KOPT-K1 (cell line): ENCODE data around the gene TDRKH.

ENCODE experiments used
- H3K27ac ChIP-seq: fragments of 200-600 bp; sonication (generic); 2 replicates; pipeline ENCODE4 v1.5.1; 2016; ENCODE audit warnings: antibody characterized with exemption, mild to moderate bottlenecking, low read depth, low read length; ENCODE audit not compliant: poor library complexity, severe bottlenecking
- H3K36me3 ChIP-seq: fragments of 200-600 bp; sonication (generic); 2 replicates; pipeline ENCODE4 v1.5.1; 2017; ENCODE audit warnings: antibody characterized with exemption, mild to moderate bottlenecking, low read length, moderate library complexity; ENCODE audit not compliant: insufficient read depth
- H3K9me3 ChIP-seq: fragments of 200-600 bp; sonication (generic); 2 replicates; pipeline ENCODE4 v1.5.1; 2017; ENCODE audit warnings: antibody characterized with exemption, low read length, mild to moderate bottlenecking; ENCODE audit not compliant: insufficient read depth, poor library complexity, severe bottlenecking

TDRKH gene

GRCh38 chr1:151729157-151729965 is 60.9 kb downstream of the TDRKH start:
- no peak overlapping the region for H3K27ac ChIP-seq
- no peaks in the 10 kb centered on the region for H3K9me3 ChIP-seq
- no peaks in the 10 kb centered on the region for H3K36me3 ChIP-seq

GRCh38 chr1:151728151-151729054 is 61.9 kb downstream of the TDRKH start:
- no peaks in the 10 kb centered on the region for H3K9me3 ChIP-seq
- H3K27ac ChIP-seq, result no peak overlapping the region
- H3K36me3 ChIP-seq, result no peaks in the 10 kb centered on the region

- Histone ChIP-seq H3K27ac (no peak overlapping the region), H3K9me3 (no peaks in the 10 kb centered on the region), H3K36me3 (no peaks in the 10 kb centered on the region)
These were observed 66.5 kb downstream of the TDRKH start for GRCh38 chr1:151723726-151724370.
